IPS DF 6.9 (cell line): Measurements from ENCODE around the gene TMTC2.

ENCODE experiments used
- DNase-seq: peaks from one replicate; pipeline ENCODE4 v3.0.0-alpha.2; 2013; ENCODE audit warnings: low read depth, low spot score
- H3K27ac ChIP-seq: one replicate; pipeline ENCODE4 v1.5.1; 2013; ENCODE audit warnings: low read length, control low read depth
- H3K27me3 ChIP-seq: 2 replicates; pipeline ENCODE4 v1.6.1; 2013; ENCODE audit warnings: mild to moderate bottlenecking, low read length; ENCODE audit not compliant: control insufficient read depth, insufficient read depth
- H3K36me3 ChIP-seq: 2 replicates; pipeline ENCODE4 v1.6.1; 2013; ENCODE audit warnings: low read length; ENCODE audit not compliant: control insufficient read depth, insufficient read depth
- H3K4me1 ChIP-seq: 2 replicates; pipeline ENCODE4 v1.6.1; 2013; ENCODE audit warnings: low read length; ENCODE audit not compliant: control insufficient read depth, insufficient read depth
- H3K4me3 ChIP-seq: 2 replicates; pipeline ENCODE4 v1.5.1; 2013; ENCODE audit warnings: mild to moderate bottlenecking, low read length
- H3K9me3 ChIP-seq: 2 replicates; pipeline ENCODE4 v1.6.1; 2013; ENCODE audit warnings: low read length, inconsistent platforms; ENCODE audit not compliant: control insufficient read depth, insufficient read depth
- WGBS: extraction: QIAGEN DNeasy Blood & Tissue Kit; methylation state at CpG from one replicate; pipeline ENCODE4 v1.1.7; 2013; ENCODE audit warnings: mixed read lengths, missing lambda C conversion rate; ENCODE audit not compliant: insufficient read length, insufficient coverage; 5-methylcytosine and 5-hydroxymethylcytosine counted together

TMTC2 gene

DNA sequence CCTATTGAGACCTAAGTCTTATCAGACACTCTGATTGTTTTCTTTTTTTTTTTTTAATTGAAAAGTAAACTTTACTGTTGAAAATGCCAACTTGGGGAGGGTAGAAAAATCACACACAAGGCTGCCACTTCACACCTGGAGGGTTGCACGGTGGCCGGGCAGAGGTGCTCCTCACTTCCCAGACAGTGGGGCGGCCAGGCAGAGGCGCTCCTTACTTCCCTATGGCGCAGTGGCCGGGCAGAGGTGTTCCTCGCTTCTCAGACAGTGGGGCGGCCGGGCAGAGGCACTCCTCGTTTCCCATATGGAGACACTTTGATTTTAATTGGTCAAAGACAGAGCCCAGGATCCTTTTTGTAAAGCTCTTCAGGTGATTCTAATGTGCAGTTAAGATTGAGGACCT, 399.3 kb downstream of the TMTC2 start:
- H3K4me1 ChIP-seq, result peaks cover 2% of the 10 kb centered on the region; the same call in 1 of the 2 replicates
- H3K36me3 ChIP-seq, result no peaks in the 10 kb centered on the region
- no CpG with 5 or more reads among the region's 10 CpGs for WGBS
- no peak overlapping the region for H3K4me3 ChIP-seq
- H3K9me3 ChIP-seq, result no peaks in the 10 kb centered on the region
- H3K27me3 ChIP-seq, result no peaks in the 10 kb centered on the region
- no peak overlapping the region for H3K27ac ChIP-seq
- DNase-seq, result no peak

DNA sequence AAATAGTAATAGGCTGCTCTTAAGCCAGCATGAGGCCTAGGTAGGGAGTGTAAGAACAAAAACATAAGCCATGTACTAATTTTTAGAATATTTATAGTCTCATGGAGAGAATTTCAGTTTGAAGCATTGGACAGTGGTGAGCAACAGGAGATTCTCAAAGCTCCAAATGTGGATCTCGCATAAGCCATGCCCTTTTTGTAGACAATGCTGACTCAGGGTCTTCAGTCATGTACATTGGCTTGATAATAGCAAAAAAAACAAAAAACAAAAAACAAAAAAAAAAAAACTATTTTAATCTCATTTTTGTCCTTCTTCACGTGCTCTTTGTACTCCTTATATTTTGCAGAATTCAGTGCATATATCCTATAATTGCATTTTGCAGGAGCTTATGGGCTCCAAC, 402.9 kb downstream of the TMTC2 start:
- WGBS, result 100% methylated on average over 1 of the region's 2 CpGs
- no peak overlapping the region for H3K27ac ChIP-seq
- no peaks in the 10 kb centered on the region for H3K27me3 ChIP-seq
- no peak overlapping the region for H3K4me3 ChIP-seq
- no peaks in the 10 kb centered on the region for H3K9me3 ChIP-seq
- DNase-seq, result no peak
- H3K4me1 ChIP-seq, result no peaks in the 10 kb centered on the region
- H3K36me3 ChIP-seq, result no peaks in the 10 kb centered on the region

DNA sequence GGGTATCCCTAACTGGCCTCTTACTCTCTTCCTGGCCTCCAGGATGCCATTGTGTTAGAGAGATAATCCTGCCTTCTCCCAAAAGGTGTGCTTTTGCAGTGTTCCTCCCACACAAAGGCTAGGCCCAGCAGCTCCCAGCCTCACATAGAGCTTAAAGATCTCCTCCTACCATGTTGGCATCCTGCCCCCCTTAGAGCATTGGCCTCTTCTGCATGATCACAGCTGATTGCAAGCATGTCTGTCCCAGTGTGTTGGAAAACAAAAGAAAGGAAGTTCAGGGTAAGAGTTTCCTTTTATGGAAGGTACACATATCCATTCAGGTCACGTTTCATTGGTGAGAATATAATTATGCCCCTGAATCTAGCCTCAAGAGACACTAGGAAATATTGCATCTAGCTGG, 405.4 kb downstream of the TMTC2 start:
- no peaks in the 10 kb centered on the region for H3K27me3 ChIP-seq
- no CpG with 5 or more reads among the region's 1 CpG for WGBS
- H3K4me3 ChIP-seq, result no peak overlapping the region
- H3K27ac ChIP-seq, result no peak overlapping the region
- no peaks in the 10 kb centered on the region for H3K36me3 ChIP-seq
- H3K4me1 ChIP-seq, result no peaks in the 10 kb centered on the region
- H3K9me3 ChIP-seq, result no peaks in the 10 kb centered on the region
- DNase-seq, result no peak

DNA sequence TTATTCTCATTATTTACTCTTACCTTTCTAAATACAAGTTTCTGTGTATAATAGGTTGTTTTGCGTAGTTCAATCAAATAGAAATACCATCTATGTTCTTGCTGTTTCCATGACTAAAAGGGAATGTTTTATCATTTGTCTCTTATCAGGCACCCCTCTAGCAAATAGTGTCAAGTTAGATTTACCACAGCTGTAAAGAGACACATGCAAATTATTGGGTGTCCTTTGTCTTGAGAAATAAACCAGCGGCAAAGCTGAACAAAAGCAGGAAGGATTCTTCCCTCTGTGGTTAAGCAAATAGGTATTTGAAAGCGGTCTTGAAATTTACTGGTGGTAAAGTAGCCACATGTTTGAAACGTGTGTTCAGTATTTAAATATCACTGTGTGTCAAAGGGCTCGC, 405.9 kb downstream of the TMTC2 start:
- H3K4me3 ChIP-seq, result no peak overlapping the region
- no peaks in the 10 kb centered on the region for H3K4me1 ChIP-seq
- no peaks in the 10 kb centered on the region for H3K36me3 ChIP-seq
- H3K9me3 ChIP-seq, result no peaks in the 10 kb centered on the region
- no CpG with 5 or more reads among the region's 5 CpGs for WGBS
- H3K27me3 ChIP-seq, result no peaks in the 10 kb centered on the region
- H3K27ac ChIP-seq, result no peak overlapping the region
- no peak for DNase-seq

DNA sequence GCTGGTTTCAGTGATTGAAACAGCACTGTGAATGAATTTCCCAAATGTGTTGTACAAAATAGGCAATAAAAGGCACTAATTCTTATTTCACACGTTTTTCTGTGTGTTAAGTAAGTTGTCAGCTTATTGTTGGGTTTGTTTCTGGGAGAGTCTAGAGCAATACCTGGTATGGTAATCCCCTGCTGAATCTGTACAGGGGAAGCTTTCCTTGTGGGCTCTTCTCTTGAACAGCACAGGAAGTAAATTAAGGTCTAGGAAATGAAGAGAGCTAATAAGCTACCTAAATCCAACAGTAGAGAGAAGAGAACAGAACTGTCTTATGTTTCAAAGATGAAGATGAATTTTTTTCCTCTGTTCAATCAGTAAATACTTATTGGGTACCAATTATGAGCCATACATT, 406.7 kb downstream of the TMTC2 start:
- no CpG with 5 or more reads among the region's 1 CpG for WGBS
- H3K9me3 ChIP-seq, result no peaks in the 10 kb centered on the region
- no peak for DNase-seq
- no peaks in the 10 kb centered on the region for H3K4me1 ChIP-seq
- no peaks in the 10 kb centered on the region for H3K27me3 ChIP-seq
- no peak overlapping the region for H3K4me3 ChIP-seq
- no peaks in the 10 kb centered on the region for H3K36me3 ChIP-seq
- H3K27ac ChIP-seq, result no peak overlapping the region

DNA sequence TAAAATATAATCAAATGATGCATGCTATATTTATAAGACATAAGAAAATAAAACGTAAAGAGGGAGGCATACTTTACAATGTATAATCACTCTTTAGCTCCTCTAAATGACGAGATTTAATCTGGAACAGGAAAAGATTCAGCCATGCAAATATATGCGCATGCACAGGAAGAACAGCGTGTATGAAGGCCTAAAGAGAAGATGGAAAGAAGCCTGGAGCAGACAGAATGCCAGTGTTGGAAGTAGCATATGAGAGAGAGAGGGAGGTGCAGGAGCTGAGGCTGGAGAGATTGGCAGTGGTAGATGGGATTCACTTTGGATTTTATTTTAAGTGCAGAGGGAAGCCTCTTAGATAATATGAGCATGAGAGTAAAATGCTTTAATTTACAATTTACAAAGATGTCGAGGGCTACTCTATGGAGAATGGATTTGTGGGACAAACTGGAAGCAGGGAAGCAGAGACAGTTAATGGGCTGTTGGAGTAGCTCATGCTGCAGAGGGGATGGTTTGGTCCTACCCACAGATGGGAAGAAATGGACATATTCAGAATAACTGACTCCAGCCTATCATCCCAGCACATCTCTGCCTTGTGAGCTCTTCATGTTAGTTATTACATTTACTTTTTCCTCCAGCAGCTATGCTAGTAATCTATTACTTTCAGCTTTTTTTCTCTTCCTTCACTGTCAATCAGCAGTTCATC, 411.1 kb downstream of the TMTC2 start:
- no peak overlapping the region for H3K4me3 ChIP-seq
- no peak for DNase-seq
- no peak overlapping the region for H3K27ac ChIP-seq
- no peaks in the 10 kb centered on the region for H3K27me3 ChIP-seq
- no CpG with 5 or more reads among the region's 5 CpGs for WGBS
- H3K9me3 ChIP-seq, result no peaks in the 10 kb centered on the region
- H3K36me3 ChIP-seq, result no peaks in the 10 kb centered on the region
- 0 out of 2 replicates have a peak, but pooled peaks cover 2% of the 10 kb centered on the region for H3K4me1 ChIP-seq

DNA sequence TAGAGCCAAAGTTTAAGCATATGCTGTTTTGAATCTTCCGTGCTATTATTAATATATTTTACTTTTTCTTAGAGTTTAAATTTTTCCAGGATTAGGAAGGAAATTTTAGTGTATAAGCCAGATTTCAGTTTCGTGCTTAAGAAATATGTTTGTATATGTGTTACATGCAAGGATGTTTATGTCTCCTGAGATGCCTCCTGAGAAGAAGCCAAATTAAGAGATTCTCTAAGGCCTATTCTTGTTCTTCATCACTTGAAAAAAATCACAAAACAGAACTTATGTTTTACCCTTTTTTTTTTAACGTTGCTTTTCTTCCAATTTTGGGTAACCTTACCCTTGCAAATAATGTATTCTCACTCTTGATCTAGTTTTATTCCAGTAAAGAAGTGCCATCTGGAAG, 412.7 kb downstream of the TMTC2 start:
- no CpG with 5 or more reads among the region's 3 CpGs for WGBS
- no peaks in the 10 kb centered on the region for H3K9me3 ChIP-seq
- H3K4me1 ChIP-seq, result 0 out of 2 replicates have a peak, but pooled peaks cover 2% of the 10 kb centered on the region
- H3K27ac ChIP-seq, result no peak overlapping the region
- no peaks in the 10 kb centered on the region for H3K36me3 ChIP-seq
- no peak overlapping the region for H3K4me3 ChIP-seq
- no peak for DNase-seq
- no peaks in the 10 kb centered on the region for H3K27me3 ChIP-seq

DNA sequence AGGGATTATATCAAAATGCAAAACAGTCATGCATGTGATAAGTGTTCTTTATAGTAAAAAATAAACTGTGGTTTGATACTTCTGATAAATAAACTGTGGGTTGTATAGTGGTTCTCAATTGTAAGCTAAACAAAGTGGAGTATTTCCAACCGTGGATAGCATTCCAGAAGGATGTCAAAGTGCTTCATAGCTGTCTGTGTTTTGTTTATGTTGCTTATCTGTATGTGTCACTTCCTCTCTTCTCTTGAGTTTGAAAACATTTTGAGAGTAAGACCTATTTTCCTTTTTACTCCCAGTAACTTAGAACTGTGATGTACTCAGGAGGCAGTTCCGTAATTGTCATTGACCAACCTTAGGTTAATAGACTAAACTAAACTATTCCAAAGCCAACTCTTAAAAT, 415.8 kb downstream of the TMTC2 start:
- H3K4me3 ChIP-seq, result no peak overlapping the region
- no peak overlapping the region for H3K27ac ChIP-seq
- WGBS, result no CpG with 5 or more reads among the region's 2 CpGs
- no peaks in the 10 kb centered on the region for H3K9me3 ChIP-seq
- H3K4me1 ChIP-seq, result 0 out of 2 replicates have a peak, but pooled peaks cover 2% of the 10 kb centered on the region
- DNase-seq, result no peak
- no peaks in the 10 kb centered on the region for H3K27me3 ChIP-seq
- no peaks in the 10 kb centered on the region for H3K36me3 ChIP-seq

DNA sequence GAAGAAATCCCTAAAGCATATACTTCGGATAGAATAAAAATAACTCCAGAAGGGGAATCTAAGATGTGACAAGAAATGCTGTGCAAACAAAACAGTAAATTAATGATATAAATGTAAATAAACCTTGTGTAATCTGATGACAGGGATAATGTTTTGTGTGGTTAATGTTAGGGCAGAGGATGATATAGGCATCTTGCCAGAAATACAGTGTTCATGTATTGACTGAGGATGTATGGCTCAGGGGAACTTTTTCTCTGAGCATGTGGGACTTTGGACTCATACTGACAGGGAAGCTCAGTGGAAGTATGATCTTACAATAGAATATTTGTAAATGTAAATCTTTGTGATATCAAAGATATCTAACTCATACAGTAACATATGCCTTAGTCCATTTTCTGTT, 420.2 kb downstream of the TMTC2 start:
- Histone ChIP-seq H3K27me3 (no peaks in the 10 kb centered on the region), H3K27ac (no peak overlapping the region), H3K9me3 (no peaks in the 10 kb centered on the region), H3K4me1 (no peaks in the 10 kb centered on the region), H3K4me3 (no peak overlapping the region), H3K36me3 (no peaks in the 10 kb centered on the region)
- no CpG with 5 or more reads among the region's 1 CpG for WGBS
- no peak for DNase-seq

DNA sequence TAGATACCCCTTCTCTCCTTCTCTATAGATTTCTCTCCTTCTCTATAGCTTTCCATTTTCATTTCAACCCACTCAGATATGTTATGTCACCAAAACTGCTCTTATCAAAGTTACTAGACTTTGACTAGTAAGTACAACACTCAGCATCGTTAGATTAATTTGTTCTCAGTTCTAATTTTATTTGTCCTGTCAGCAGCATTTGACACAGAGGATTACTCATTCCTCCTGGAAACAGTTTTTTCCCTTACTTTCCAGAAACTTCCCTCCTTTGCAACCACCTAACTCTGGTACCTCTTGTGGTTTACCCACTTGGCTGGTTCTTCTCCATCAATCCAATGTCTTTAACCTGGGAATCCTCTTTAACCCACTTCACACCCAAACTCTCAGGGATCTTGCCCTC, 423.7 kb downstream of the TMTC2 start:
- Histone ChIP-seq H3K9me3 (no peaks in the 10 kb centered on the region), H3K4me1 (peaks cover 1% of the 10 kb centered on the region; the same call in 1 of the 2 replicates), H3K36me3 (no peaks in the 10 kb centered on the region), H3K4me3 (no peak overlapping the region), H3K27me3 (no peaks in the 10 kb centered on the region), H3K27ac (no peak overlapping the region)
- no CpG with 5 or more reads among the region's 1 CpG for WGBS
- no peak for DNase-seq

DNA sequence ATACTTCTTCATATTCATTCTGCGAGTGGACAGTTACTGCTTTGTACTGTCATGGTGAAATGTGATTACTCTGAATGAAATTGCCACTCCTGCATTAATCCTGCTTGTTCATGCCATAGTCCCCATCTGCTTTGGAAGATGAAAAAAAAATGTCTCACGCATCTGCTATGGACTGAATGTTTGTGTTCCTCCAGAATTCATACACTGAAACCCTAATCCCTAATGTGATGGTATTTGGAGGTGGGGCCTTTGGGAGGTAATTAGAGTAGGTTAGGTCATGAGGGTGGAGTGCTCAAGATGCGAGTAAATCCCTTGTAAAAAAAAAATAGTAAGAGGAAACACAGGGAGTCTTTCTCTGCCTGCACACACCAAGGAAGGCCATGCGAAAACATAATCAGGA, 427.2 kb downstream of the TMTC2 start:
- WGBS, result no CpG with 5 or more reads among the region's 4 CpGs
- no peaks in the 10 kb centered on the region for H3K36me3 ChIP-seq
- no peaks in the 10 kb centered on the region for H3K27me3 ChIP-seq
- no peak overlapping the region for H3K4me3 ChIP-seq
- H3K27ac ChIP-seq, result no peak overlapping the region
- no peaks in the 10 kb centered on the region for H3K9me3 ChIP-seq
- DNase-seq, result no peak
- peaks cover 1% of the 10 kb centered on the region; the same call in 1 of the 2 replicates for H3K4me1 ChIP-seq
